B cell (primary cell): ENCODE measurements around the gene PYGM.

ENCODE experiments used
- CTCF ChIP-seq: fragments of 200-600 bp; IDR thresholded peaks from one replicate; pipeline ENCODE4 v1.8.0; 2022; ENCODE audit warnings: antibody characterized with exemption, mild to moderate bottlenecking
- EZH2 ChIP-seq: IDR thresholded peaks from 2 replicates; pipeline ENCODE4 v1.6.1; 2012; ENCODE audit warnings: borderline replicate concordance, low read depth, mild to moderate bottlenecking, moderate library complexity, low read length; ENCODE audit not compliant: insufficient read depth, poor library complexity, severe bottlenecking

- TF ChIP-seq CTCF (no peak), EZH2 (no peak)
Measured at GRCh38 chr11:64734811-64735724, 24.7 kb downstream of the PYGM start.
